Right renal pelvis (tissue), 4 donors: ENCODE results near the gene LSM3. TPM values are rescaled to one million over a fixed set of nuclear protein-coding genes. Genes with fewer than 3 reads are reported as not detected.

ENCODE experiments used
- DNase-seq, 4 donors: peaks; one replicate each; pipeline ENCODE4 v3.0.0-alpha.2; 2013; ENCODE audit warnings: low read depth in 4 of 4, low spot score in 3 of 4, missing footprints in 1 of 4
- polyA plus RNA-seq, 4 donors: library from polyadenylated mRNA; unstranded; fragments of 120-200 nt; gene quantifications; one replicate each; pipeline ENCODE4 v1.2.1, GENCODE V29; 2013; ENCODE audit not compliant: insufficient read length in 4 of 4

LSM3 gene
- polyA plus RNA-seq, 4 donors = 17.2 to 19.5 (median 18.3) TPM

DNA sequence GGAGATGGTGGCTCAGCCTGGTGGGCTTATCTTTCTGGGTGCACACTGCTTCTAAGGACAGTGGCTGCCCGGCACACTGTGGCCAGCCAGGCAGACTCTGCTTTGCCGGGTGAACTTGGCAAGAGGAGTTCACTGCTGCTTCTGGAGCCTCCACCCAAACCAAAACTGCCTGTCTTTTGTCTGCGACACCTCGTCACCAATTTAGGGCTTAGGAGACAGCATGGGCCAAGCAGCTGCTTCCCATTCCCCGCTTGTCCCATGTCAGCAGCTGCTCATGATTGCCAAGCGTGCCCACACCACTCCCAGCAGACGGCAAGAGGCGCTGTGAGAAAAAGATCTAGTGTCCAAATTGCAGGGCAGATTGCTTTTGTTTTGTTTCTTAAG lies 57.3 kb downstream of the LSM3 start:
- no peak for DNase-seq

DNA sequence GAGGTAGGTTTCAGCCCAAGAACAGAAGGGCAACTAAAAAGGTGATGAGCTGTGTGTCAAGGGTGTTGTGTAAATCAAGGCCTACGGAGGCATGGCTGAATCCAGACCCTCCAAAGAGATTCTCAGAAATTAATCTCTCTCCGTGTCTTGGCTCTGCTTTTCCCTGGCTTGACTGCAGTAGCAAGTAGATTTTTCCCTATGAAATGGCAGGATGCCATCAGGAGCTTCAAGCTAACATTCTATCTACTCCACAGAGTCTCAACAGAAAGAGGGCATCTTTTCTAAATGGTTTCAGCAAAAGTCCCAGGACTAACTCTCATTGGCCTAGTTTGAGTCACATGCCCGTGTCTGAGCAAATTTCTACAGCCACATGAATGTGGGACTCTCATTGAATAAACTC lies 58.3 kb downstream of the LSM3 start:
- no peak for DNase-seq

DNA sequence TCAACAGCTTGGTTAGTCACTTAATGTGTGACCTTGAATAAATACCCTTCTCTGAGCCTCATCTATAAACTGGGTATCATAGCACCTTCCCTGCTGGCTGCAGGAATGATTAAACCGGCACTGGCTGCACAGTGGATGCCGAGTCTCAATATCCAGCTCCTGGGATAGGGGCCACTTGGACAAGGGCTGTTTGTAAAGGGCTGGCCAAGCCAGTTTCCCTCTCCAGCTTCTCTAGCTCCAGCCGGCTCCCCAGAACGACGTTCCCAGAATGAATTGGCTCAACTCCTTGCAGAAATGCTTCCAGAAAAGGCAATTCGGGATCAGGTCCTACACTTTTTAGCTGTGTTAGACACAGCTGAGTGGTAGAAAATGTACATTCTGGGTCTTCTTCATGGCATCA lies 58.8 kb downstream of the LSM3 start:
- DNase-seq = no peak

DNA sequence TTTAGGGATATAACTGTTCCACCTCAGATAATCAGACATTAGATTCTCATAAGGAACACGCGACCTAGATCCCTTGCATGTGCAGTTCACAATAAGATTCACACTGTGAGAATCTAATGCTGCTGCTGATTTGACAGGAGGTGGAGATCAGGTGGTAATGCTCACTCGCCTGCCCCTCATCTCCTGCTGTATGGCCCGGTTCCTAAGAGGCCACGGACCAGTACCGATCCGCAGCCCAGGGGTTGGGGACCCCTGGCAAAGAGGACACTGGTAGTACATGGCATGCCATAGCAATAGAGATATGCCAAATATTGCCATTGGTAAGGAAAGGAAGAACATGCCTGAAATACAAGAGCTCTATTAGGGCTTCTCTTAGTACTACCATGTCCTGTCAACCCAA lies 59.7 kb downstream of the LSM3 start:
- DNase-seq = no peak

DNA sequence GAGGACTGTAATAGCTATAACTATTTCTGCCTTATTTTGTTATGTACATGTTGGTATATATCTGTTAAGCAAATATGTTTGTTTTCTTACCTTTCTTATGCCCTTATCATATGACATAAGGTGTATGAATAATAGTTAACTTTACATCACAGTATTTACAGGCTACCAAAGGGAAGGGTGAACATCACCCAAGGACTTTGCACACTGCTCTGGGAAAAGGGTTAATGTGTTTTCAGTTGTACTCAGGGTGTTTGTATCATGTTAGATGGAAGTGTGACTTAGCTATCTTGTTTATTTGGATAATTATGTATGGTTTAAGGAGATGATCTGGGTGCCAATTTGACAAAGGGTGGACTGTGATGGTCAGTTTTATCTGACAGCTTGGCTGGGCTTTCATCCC lies 60.3 kb downstream of the LSM3 start:
- no peak for DNase-seq

DNA sequence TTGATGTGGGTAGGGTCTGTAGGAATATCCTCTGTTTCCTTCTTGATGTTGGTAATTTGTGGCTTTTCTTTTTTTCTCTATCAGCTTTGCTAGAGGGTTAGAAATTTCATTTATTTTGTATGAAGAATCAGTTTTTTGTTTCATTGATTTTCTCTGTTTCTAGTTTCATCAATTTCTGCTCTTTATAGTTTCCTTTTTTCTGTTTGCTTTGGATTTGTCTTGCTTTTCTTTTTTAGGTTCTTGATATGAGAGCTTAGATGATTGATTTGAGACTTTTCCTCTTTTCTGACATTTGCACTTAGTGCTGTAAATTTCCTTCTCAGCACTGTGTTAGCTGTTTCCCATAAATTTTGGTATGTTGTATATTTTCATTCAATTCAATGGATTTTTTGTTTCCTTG lies 61.3 kb downstream of the LSM3 start:
- DNase-seq = no peak

DNA sequence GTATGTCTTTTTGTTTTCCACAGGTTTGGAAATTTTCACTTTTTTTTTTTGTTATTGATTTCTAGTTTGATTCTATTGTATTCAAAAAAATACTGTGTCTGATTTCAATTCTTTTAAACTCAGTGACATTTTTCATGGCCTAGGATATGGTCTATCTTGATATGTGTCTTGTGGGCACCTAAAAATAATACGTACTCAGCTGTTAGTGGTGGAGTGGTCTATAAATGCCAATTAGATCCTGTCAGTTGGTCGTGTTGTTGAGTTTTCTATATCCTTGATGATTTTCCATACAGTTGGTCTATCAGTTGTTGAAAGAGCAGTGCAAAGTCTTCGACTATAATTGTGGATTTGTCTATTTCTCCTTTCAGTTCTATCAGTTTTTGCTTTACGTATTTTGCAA lies 61.7 kb downstream of the LSM3 start:
- DNase-seq = no peak

DNA sequence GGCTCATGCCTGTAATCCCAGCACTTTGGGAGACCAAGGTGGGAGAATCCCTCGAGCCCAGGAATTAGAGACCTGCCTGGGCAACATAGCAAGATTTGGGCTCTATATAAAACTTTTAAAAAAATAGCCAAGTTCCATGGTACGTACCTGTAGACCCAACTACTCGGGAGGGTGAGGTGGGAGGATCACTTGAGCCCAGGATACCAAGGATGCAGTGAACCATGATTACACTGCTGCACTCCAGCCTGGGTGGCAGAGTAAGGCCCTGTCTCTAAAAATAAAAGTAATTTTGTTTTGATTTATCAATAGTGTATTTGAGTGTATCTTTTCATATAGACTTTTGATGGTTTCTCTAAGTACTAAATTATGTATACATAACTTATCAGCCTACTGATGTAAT lies 63.1 kb downstream of the LSM3 start:
- DNase-seq = no peak

DNA sequence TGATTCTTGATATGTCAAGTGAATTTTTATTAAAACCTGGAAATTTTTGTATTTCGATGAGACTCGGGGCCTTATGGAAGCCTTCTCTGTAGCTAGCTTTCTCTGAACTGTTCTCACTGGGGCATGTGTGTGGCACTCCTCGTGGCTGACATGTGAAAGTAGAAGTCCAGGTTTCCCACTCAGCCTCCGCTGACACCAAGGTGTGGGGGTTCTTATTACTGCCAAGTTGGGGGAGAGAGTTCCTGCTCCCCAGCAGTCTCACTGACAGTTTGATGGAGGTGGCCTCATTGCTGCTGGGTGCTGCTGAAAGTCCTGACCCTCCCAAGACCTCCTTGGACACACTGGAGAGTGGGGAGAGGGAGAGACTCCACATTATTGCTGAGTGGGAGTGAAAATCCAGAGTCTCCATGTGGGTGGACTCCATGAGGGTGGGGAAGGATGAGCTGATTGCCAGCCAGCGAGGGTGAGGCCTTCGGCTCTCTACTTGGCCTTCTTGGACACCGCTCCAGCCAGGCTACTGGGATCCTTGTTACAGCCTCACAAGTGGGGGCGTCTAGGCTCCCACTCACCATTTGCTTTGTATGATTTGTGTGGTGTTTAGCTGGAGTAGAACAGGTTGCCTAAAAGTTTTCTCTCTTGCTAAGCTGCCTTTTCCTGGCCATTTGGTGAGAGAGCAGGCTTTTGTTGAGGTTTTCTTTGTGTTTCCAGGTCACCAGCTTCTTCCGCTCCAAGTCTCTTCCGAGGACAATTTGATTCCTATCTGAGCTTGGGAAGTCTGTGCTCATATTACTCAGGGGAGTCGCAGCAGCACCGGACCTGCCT lies 64.1 kb downstream of the LSM3 start:
- DNase-seq = no peak

DNA sequence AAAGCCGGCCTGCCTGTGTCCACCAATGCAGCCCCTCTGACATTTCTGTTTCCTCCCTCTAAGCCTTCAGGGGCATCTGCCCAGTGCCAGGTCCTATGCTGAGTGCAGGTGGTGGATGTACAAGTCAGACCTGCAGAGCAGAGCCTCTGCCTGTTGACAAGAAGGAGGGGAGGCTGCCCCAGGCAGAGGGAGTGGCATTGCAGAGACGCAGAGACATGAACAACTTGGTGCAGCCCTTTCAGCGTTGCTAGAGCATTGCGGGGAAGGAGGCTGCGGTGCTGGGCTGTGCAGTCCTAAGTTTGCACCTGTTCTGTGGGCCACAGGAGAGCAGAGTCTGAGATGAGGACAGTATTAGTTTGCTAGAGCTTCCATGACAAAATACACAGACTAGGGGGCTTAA lies 65.2 kb downstream of the LSM3 start:
- no peak for DNase-seq

DNA sequence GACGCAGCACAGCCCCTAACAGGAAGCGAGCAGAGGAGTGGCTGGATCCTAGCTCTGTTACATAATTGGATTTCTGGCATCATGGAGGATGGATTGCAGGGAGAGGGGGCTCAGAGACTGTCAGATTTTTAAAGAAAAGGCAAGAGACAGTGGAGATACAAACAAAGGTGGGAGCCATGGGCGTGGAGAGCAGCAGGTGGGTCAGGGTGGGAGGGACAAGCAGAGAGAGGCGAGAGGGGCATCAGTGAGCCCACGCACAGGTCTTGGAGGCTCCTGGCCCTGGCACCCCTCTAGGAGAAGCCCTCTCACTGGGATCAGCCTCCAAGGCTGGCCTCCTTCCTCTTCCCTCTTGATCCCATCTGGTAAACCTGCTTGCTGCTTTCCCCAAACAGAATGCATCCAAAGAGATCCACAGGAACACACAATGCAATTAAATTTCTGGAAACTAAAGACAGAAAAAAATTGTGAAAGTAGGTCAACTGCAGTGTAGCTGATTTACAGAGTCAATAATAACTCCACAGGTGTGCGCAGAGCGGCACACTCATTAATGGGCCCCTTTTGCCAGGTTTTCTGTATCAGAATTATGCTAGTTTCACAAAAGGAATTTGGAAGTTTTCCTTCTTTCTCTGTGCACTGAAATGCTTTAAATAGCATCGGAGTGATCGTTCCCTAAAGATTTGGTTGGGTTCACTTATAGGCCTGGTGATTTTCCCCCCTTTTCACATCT lies 66.1 kb downstream of the LSM3 start:
- DNase-seq = no peak

DNA sequence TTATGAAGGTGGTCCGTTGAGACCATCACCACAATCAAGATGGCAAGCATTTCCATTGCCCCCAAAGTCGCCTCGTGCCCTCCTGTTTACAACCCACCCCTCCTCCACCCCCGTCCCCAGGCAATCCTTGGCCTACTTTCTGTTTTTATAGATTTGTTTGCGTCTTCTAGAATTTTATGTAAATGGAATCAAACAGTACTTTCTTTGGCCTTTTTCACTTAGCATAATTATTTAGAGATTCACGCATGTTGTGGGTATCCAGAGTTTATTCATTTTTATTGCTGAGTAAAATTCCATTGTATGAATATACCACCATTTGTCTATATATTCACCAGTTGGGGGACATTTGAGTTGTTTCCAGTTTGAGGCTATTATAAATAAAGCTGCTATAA lies 66.6 kb downstream of the LSM3 start:
- DNase-seq = no peak

DNA sequence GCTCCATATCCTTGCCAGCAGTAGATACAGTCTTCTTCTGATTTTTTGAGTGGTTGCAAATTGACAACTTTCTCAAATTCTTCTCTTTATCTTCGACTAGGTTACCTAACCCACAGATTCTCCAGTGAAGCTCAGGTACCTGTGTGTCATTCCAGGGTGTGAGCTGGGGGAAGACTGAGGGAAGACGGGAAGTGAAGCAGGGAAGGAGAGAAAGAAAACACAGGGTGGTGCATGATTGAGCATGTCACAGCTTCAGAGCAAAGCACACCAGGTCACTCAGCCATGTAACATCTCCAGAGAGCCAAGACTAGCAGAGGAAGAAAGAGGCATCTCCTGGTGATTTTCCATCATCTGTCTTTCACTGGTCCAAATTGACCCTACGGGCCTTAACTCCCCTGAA lies 67.2 kb downstream of the LSM3 start:
- DNase-seq = no peak

DNA sequence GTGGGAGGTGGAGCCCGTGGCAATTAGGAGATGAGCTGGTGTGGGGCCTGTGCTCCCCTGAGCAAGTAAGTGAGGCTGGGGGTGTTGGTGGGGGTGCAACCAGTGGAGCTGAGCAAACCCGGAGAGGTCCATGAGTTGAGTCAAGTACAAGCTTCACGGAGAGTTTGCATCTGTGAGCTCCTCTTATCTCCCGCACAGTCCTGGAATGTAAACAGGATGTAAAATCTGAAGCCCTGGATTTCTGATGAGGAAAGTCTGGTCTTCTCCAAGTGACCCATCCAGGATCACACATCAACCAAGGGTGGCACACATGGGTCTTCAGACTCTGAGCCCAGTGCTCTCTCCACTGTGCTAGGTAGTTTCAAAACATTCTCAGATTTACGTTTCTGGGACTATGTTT lies 67.8 kb downstream of the LSM3 start:
- DNase-seq = no peak

DNA sequence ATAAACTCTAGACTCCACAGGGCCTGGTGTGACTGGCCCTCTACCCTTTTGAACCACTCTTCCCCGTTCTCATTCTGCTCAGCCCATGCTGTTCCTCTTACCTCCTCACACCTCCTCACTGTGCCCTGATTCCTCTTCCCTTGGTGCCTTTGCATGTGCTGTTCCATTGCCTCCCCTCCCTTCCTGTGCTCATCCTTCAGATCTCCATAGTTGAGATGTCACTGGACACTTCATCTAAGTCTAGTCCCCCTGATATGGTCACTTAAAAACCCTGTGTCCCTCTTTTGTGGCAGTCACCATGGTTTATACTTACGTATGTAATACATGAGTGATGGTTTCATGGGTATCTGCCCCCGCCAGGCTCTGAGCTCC lies 69.8 kb downstream of the LSM3 start:
- no peak for DNase-seq

DNA sequence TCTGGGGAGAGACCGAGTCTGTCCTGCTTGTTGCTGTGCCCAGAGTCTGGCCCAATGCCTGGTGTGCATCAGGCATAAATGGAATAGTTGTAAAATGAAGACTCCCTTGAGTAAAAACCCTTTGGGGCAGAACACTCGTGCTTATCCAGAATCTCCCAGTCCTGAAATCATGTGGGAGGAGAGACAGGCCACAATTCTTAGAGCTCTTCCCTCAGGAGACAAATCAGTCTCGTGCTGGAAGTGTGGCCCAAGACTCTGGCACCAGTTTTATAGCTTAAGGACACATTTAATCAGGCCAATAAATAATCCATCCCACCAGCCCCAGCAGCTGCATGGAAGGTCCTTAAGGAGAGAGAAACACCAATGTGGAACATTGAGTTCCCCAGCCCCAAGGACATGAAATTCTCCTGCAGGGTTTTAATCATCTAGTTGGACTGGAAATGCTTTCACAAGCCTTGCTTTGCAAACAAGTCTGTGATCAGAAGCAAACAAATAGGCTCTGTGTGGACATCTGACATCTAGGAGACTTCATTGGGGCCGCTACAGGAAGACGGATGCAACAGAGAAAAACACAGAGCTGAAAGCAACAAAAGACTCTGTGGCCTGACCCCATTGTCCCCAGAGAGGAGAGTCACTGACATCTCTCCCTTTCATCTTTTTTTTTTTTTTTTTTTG lies 70.4 kb downstream of the LSM3 start:
- DNase-seq = no peak

Other genes with a start within 250 kb of the LSM3 start
- 10 to 100 TPM; 19.0 to 19.9 (median 19.5) TPM for gene CHCHD4, start 53.9 kb upstream of the LSM3 start, polyA plus RNA-seq
- gene TMEM43, start 53.8 kb upstream of the LSM3 start, polyA plus RNA-seq = 10 to 100 TPM; 56.6 to 65.5 (median 60.2) TPM
- gene XPC, start 216 bp upstream of the LSM3 start, polyA plus RNA-seq = 10 to 100 TPM; 43.4 to 53.8 (median 50.0) TPM
- gene SLC6A6, start 223.8 kb downstream of the LSM3 start, polyA plus RNA-seq = 10 to 100 TPM; 18.8 to 23.2 (median 20.2) TPM